H1 (cell line): ENCODE measurements around the gene SNX21. TPM values are rescaled to one million over a fixed set of nuclear protein-coding genes. Genes with fewer than 3 reads are reported as not detected.

ENCODE experiments used
- CTCF ChIA-PET: fragments of 300-600 bp; sonication (Branson Sonifier 250); formaldehyde crosslinking; loops from one replicate; lab custom pipeline; 2021; ENCODE audit not compliant: partially characterized antibody; lab: Charles Lee
- POLR2A ChIA-PET: fragments of 300-600 bp; sonication (Branson Sonifier 250); formaldehyde crosslinking; loops from one replicate; lab custom pipeline; 2021; ENCODE audit warnings: inconsistent platforms; ENCODE audit not compliant: partially characterized antibody; lab: Charles Lee
- DNase-seq, 2 experiments: peaks; one replicate each; pipeline versions ENCODE4 v3.0.0 to v3.0.0-alpha.2; 2010 to 2022; ENCODE audit warnings: low spot score in 2 of 2, low read depth in 1 of 2, mixed read lengths in 1 of 2
- FAIRE-seq: peaks from 2 replicates; lab custom pipeline; 2011; peaks lifted over from hg19 to GRCh38; lab: Jason Lieb, UNC
- H2AFZ ChIP-seq: 2 replicates; pipeline ENCODE4 v1.8.1; 2012; ENCODE audit warnings: low read length, inconsistent platforms
- H2AK5ac ChIP-seq: 2 replicates; pipeline ENCODE4 v1.6.1; 2013; ENCODE audit warnings: low read depth, low read length
- H2BK120ac ChIP-seq: replicated peaks from 2 replicates; pipeline ENCODE3; 2013; ENCODE audit warnings: low read depth, low read length, inconsistent platforms
- H2BK12ac ChIP-seq: 2 replicates; pipeline ENCODE4 v1.6.1; 2013; ENCODE audit warnings: low read depth, low read length
- H2BK15ac ChIP-seq: 2 replicates; pipeline ENCODE4 v1.6.1; 2013; ENCODE audit warnings: low read length
- H2BK20ac ChIP-seq: 2 replicates; pipeline ENCODE4 v1.6.1; 2013; ENCODE audit warnings: low read length
- H2BK5ac ChIP-seq: 2 replicates; pipeline ENCODE4 v1.6.1; 2013; ENCODE audit warnings: low read depth, low read length
- H3K14ac ChIP-seq: 2 replicates; pipeline ENCODE4 v1.6.1; 2013; ENCODE audit warnings: inconsistent platforms; ENCODE audit not compliant: insufficient read length
- H3K18ac ChIP-seq: 2 replicates; pipeline ENCODE4 v1.6.1; 2013; ENCODE audit warnings: low read length; ENCODE audit errors: extremely low read depth
- H3K23ac ChIP-seq: 2 replicates; pipeline ENCODE4 v1.6.1; 2013; ENCODE audit warnings: inconsistent platforms; ENCODE audit not compliant: insufficient read length
- H3K23me2 ChIP-seq: 2 replicates; pipeline ENCODE4 v1.6.1; 2013; ENCODE audit warnings: low read depth, low read length
- H3K27ac ChIP-seq: 2 replicates; pipeline ENCODE4 v1.6.1; 2011; ENCODE audit warnings: low read depth, low read length, inconsistent platforms
- H3K27me3 ChIP-seq, 4 experiments: replicated peaks in 1 of 4; 1 replicate in 1 of 4; 2 replicates in 3 of 4; pipeline versions ENCODE4 v1.6.1 to v1.8.1; 2011 to 2013; ENCODE audit warnings: low read length in 3 of 4, mild to moderate bottlenecking in 3 of 4, inconsistent platforms in 2 of 4, mixed read lengths in 2 of 4, moderate library complexity in 1 of 4; ENCODE audit not compliant: control insufficient read depth in 3 of 4, insufficient read depth in 3 of 4; ENCODE audit errors: extremely low read depth in 1 of 4
- H3K36me3 ChIP-seq, 4 experiments: 2 replicates each; pipeline versions ENCODE4 v1.6.1 to v1.8.1; 2011 to 2013; ENCODE audit warnings: mild to moderate bottlenecking in 4 of 4, low read length in 3 of 4, moderate library complexity in 2 of 4, control low read depth in 1 of 4, inconsistent platforms in 1 of 4; ENCODE audit not compliant: insufficient read depth in 4 of 4, control insufficient read depth in 2 of 4
- H3K4ac ChIP-seq: replicated peaks from 2 replicates; pipeline ENCODE3; 2013; ENCODE audit warnings: low read length, low read depth, mixed read lengths, inconsistent platforms; ENCODE audit not compliant: insufficient read length
- H3K4me1 ChIP-seq, 4 experiments: replicated peaks in 1 of 4; 1 replicate in 1 of 4; 2 replicates in 3 of 4; pipeline versions ENCODE4 v1.6.1 to v1.8.1; 2011 to 2013; ENCODE audit warnings: low read length in 3 of 4, inconsistent platforms in 2 of 4, mixed read lengths in 1 of 4; ENCODE audit not compliant: insufficient read depth in 4 of 4, control insufficient read depth in 3 of 4
- H3K4me2 ChIP-seq, 2 experiments: 2 replicates each; pipeline versions ENCODE4 v1.6.1 to v1.8.1; 2011 to 2013; ENCODE audit warnings: low read depth in 2 of 2, low read length in 2 of 2, control low read depth in 1 of 2, inconsistent platforms in 1 of 2, mild to moderate bottlenecking in 1 of 2; ENCODE audit not compliant: insufficient read depth in 1 of 2
- H3K4me3 ChIP-seq, 4 experiments: fragments of 200-600, 300-600 bp in 1 of 4; sonication (generic), shearing (Covaris generic), sonication (Bioruptor Twin) in 1 of 4; 2 replicates each; pipeline versions ENCODE4 v1.5.1 to v1.8.1; 2011 to 2016; ENCODE audit warnings: low read length in 4 of 4, low read depth in 3 of 4, control low read depth in 2 of 4, inconsistent platforms in 2 of 4, mild to moderate bottlenecking in 2 of 4, mixed read lengths in 1 of 4, moderate library complexity in 1 of 4; ENCODE audit not compliant: insufficient read depth in 2 of 4; ENCODE audit errors: extremely low read depth in 1 of 4
- H3K56ac ChIP-seq: replicated peaks from 2 replicates; pipeline ENCODE3; 2013; ENCODE audit warnings: low read depth, mild to moderate bottlenecking, mixed read lengths, low read length, inconsistent platforms; ENCODE audit not compliant: insufficient read length
- H3K79me1 ChIP-seq: 2 replicates; pipeline ENCODE4 v1.6.1; 2013; ENCODE audit warnings: low read depth, low read length, control low read depth
- H3K79me2 ChIP-seq, 2 experiments: 2 replicates each; pipeline versions ENCODE4 v1.6.1 to v1.8.1; 2012 to 2013; ENCODE audit warnings: low read length in 2 of 2, mild to moderate bottlenecking in 2 of 2, inconsistent platforms in 1 of 2; ENCODE audit not compliant: insufficient read depth in 2 of 2, control insufficient read depth in 1 of 2
- H3K9ac ChIP-seq, 4 experiments: replicated peaks in 1 of 4; 1 replicate in 1 of 4; 2 replicates in 3 of 4; pipeline versions ENCODE4 v1.6.1 to v1.8.1; 2011 to 2013; ENCODE audit warnings: low read depth in 3 of 4, low read length in 3 of 4, control low read depth in 2 of 4, mild to moderate bottlenecking in 2 of 4, moderate library complexity in 2 of 4, inconsistent platforms in 1 of 4; ENCODE audit errors: extremely low read depth in 1 of 4
- H3K9me3 ChIP-seq, 2 experiments: 2 replicates each; pipeline versions ENCODE4 v1.6.1 to v1.8.1; 2012 to 2013; ENCODE audit warnings: mild to moderate bottlenecking in 2 of 2, moderate library complexity in 2 of 2, control low read depth in 1 of 2, inconsistent platforms in 1 of 2, low read depth in 1 of 2, low read length in 1 of 2, mixed read lengths in 1 of 2; ENCODE audit not compliant: insufficient read depth in 2 of 2
- H4K20me1 ChIP-seq, 2 experiments: replicated peaks in 1 of 2; 2 replicates each; pipeline versions ENCODE3 to v1.8.1; 2011 to 2013; ENCODE audit warnings: inconsistent platforms in 2 of 2, low read length in 2 of 2, mild to moderate bottlenecking in 1 of 2; ENCODE audit not compliant: insufficient read depth in 2 of 2, control insufficient read depth in 1 of 2
- H4K5ac ChIP-seq: 2 replicates; pipeline ENCODE4 v1.6.1; 2013; ENCODE audit warnings: low read length, low read depth, mixed read lengths, inconsistent platforms; ENCODE audit not compliant: insufficient read length
- H4K8ac ChIP-seq: 2 replicates; pipeline ENCODE4 v1.8.0; 2013; ENCODE audit warnings: mild to moderate bottlenecking, moderate library complexity, low read length, inconsistent platforms; ENCODE audit not compliant: insufficient read depth; ENCODE audit errors: extremely low read depth
- H4K91ac ChIP-seq: replicated peaks from 2 replicates; pipeline ENCODE3; 2013; ENCODE audit warnings: low read length, mixed read lengths, inconsistent platforms; ENCODE audit not compliant: insufficient read length
- HDAC6 ChIP-seq: IDR thresholded peaks from one replicate; pipeline ENCODE4 v1.7.1; 2012; ENCODE audit warnings: low read depth, mild to moderate bottlenecking, inconsistent platforms, low read length, moderate library complexity
- JUND ChIP-seq: IDR thresholded peaks from 2 replicates; pipeline ENCODE4 v1.6.1; 2011; ENCODE audit warnings: mild to moderate bottlenecking, improper control_type of control experiment, low read length
- KDM5A ChIP-seq: fragments of 200-600 bp; IDR thresholded peaks from 2 replicates; pipeline ENCODE4 v1.7.1; 2012; ENCODE audit warnings: mild to moderate bottlenecking, low read length, inconsistent platforms, mixed read lengths
- RNF2 ChIP-seq: fragments of 200-900, 300-1000 bp; sonication (generic); IDR thresholded peaks from 2 replicates; pipeline ENCODE4 v1.7.1; 2016; ENCODE audit warnings: borderline replicate concordance, low read depth, mild to moderate bottlenecking, antibody characterized with exemption, low read length; ENCODE audit not compliant: poor library complexity, severe bottlenecking; ENCODE audit errors: missing control alignments
- SAP30 ChIP-seq: fragments of 300-600 bp; sonication (generic); IDR thresholded peaks from 2 replicates; pipeline ENCODE4 v1.7.1; 2012; ENCODE audit warnings: low read length, moderate library complexity, mild to moderate bottlenecking, inconsistent platforms; ENCODE audit not compliant: insufficient read depth, insufficient replicate concordance
- SP1 ChIP-seq: IDR thresholded peaks from 2 replicates; pipeline ENCODE4 v1.6.1; 2011; ENCODE audit warnings: low read depth, low read length
- SRF ChIP-seq: IDR thresholded peaks from 2 replicates; pipeline ENCODE4 v1.6.1; 2011; ENCODE audit warnings: mild to moderate bottlenecking, low read depth, low read length, moderate library complexity
- WGBS, 2 experiments: shearing (Covaris generic) in 1 of 2; methylation state at CpG; one replicate each; pipeline versions ENCODE4 v1.1.6 to v1.1.7; 2013 to 2015; ENCODE audit warnings: low lambda C conversion rate in 2 of 2, mixed read lengths in 2 of 2, inconsistent platforms in 1 of 2, low coverage in 1 of 2, missing lambda C conversion rate in 1 of 2; ENCODE audit not compliant: insufficient replicate concordance in 2 of 2, insufficient coverage in 1 of 2, insufficient read length in 1 of 2; ENCODE audit errors: extremely low coverage in 1 of 2, missing lambda C conversion rate in 1 of 2; 5-methylcytosine and 5-hydroxymethylcytosine counted together
- polyA plus RNA-seq, 7 experiments: library from polyadenylated mRNA; depleted of rRNA in 3 of 7; stranded (reverse) in 5 of 7; unstranded in 2 of 7; fragments of >200 nt in 5 of 7; fragments of 200-250 nt in 2 of 7; gene quantifications; 1 replicate in 5 of 7; 2 replicates in 1 of 7; 4 replicates in 1 of 7; pipeline versions ENCODE4 v1.2.1 to v1.2.3, GENCODE V29; 2011 to 2013; ENCODE audit warnings: missing spikeins in 2 of 7, mixed read lengths in 2 of 7
- total RNA-seq: library from RNA; stranded (reverse); fragmentation: NEBNext Ultra II Directional; extraction: Animal tissue kit (Norgen Biotek cat#: 25700); gene quantifications from 2 replicates; pipeline ENCODE4 v1.2.1, GENCODE V29; 2021

The SNX21 gene
- total and polyA plus RNA-seq, 2 of the 8 experiments (the other 6 are each of a cell fraction or from before 2014, with no cell fraction given): 15.8 to 16.8 TPM

- no peak overlapping the region for H4K8ac ChIP-seq
- no peaks in the 10 kb centered on the region for H3K9me3 ChIP-seq
- WGBS, 2 experiments: 95% methylated on average over 3 of the region's 3 CpGs; no CpG with 5 or more reads in 1 of the 2 experiments
- H3K36me3 ChIP-seq: peaks cover 16 to 38% (median 25%) of the 10 kb centered on the region in 4 experiments
- FAIRE-seq: no peak
- peaks cover 7 to 20% of the 10 kb centered on the region in 2 experiments for H3K79me2 ChIP-seq
- H3K56ac ChIP-seq: no peak overlapping the region
- H3K23ac ChIP-seq: no peak overlapping the region
- H3K79me1 ChIP-seq: peaks cover 5% of the 10 kb centered on the region
- H3K4me3 ChIP-seq: no peak overlapping the region
- H2BK12ac ChIP-seq: no peak overlapping the region
- H2BK15ac ChIP-seq: no peak overlapping the region
- no peak overlapping the region for H2BK120ac ChIP-seq
- no peak overlapping the region for H3K14ac ChIP-seq
- no peak overlapping the region for H2AFZ ChIP-seq
- no peak for TF ChIP-seq SRF
- no peak for TF ChIP-seq RNF2
- TF ChIP-seq JUND: no peak
- no peak for TF ChIP-seq SAP30
- TF ChIP-seq KDM5A: no peak
- no peak for TF ChIP-seq HDAC6
- TF ChIP-seq SP1: no peak
- POLR2A ChIA-PET: interaction anchor here (0.6 to 10.4 kb wide), 17 partner anchors 9 to 342 kb away, joined by 3 to 96 read pairs (median 4); partner anchors contain the start of genes ACOT8, SNX21, TNNC2 and ZSWIM3
- H4K91ac ChIP-seq: no peak overlapping the region
- no peak overlapping the region for H3K27ac ChIP-seq
- H2BK20ac ChIP-seq: no peak overlapping the region
- H4K5ac ChIP-seq: no peak overlapping the region
- no peak overlapping the region for H3K9ac ChIP-seq
- no peak overlapping the region for H3K4ac ChIP-seq
- H3K18ac ChIP-seq: no peak overlapping the region
- CTCF ChIA-PET: interaction anchor here (0.6 to 2.5 kb wide), 7 partner anchors 11 to 333 kb away, joined by 3 to 13 read pairs (median 5); no protein-coding TSS in a partner anchor
- peaks cover 5 to 7% of the 10 kb centered on the region in 2 experiments for H4K20me1 ChIP-seq
- no peak for DNase-seq
- no peaks in the 10 kb centered on the region for H3K27me3 ChIP-seq
- H3K4me2 ChIP-seq: no peak overlapping the region
- peaks cover 0 to 4% (median 2%) of the 10 kb centered on the region in 4 experiments; a peak in 3 of 7 replicates for H3K4me1 ChIP-seq
- H3K23me2 ChIP-seq: peaks cover 9% of the 10 kb centered on the region; the same call in 1 of the 2 replicates
- no peak overlapping the region for H2AK5ac ChIP-seq
- no peak overlapping the region for H2BK5ac ChIP-seq
These were observed 16.6 kb upstream of the SNX21 start for GRCh38 chr20:45816951-45817350.
